ENCODE data around the gene PLEKHH3. TPM values are rescaled to one million over a fixed set of nuclear protein-coding genes. Genes with fewer than 3 reads are reported as not detected.

PLEKHH3 gene
- total and polyA plus RNA-seq, 10 donors, result 9.4 to 19.5 (median 13.8) TPM

DNA sequence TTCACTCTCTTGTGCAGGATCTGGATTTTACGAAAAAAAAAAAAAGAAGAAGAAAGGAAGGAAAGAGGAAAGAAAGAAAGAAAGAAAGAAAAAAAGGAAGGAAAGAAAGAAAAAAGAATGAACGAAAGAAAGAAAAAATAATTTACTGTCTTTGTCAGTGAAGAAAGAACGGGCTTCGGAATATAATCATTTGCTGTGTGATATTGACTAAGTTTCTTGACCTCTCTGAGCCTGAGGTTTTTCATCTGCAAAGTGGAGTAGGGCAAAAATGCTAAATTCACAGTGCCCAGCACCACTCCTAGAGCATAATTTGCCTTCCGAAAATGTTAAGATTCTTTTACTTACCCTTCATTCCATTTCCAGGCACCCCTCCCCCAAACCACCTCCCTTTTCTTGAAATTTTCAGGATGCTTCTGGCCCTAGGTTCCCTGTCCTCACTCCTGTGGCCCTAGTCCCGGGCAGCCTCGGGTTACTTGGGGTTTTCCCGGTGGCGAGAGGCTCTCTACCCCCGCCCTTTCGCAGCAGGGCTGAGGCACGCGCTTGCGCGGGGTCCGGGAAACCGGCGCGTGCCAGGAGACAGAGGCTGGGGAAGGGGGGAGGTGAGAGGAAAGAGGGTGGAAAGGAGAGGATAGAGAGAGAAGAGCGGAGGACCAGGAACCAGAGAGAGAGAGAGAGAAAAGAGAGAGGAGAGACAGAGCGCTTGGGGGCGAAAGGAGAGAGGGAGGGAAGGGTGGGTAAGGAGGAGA is 5.4 kb upstream of the PLEKHH3 start, which contains the start of gene CNTNAP1:
CNTNAP1 (plus strand) TSS at position 556 of the 746 bp plus-strand sequence. CDS start 299 bp downstream, outside the sequence.
- 6 to 11% (median 7%) methylated on average over 21 to 22 of the region's 22 CpGs for whole genome bisulfite sequencing, 5 donors
- Histone ChIP-seq H3K9me3 (no peaks in the 10 kb centered on the region), H3K4me1 (peaks cover 42 to 71% (median 67%) of the 10 kb centered on the region in 6 donors), H3K4me3 (peak within 1 kb of the TSS; percentile 21 to 68 (median 35)), H3K27me3 (replicated peaks in 1 of 7) (peaks cover 0 to 61% (median 6%) of the 10 kb centered on the region in 7 donors), H3K36me3 (peaks cover 0 to 12% (median 0%) of the 10 kb centered on the region in 6 donors), H3K27ac (peak within 1 kb of the TSS in 7 of 8 donors; percentile 46 to 75 (median 69))
- peak in 1 of 3 donors; percentile 57 for TF ChIP-seq POLR2AphosphoS5 (IDR thresholded peaks at IDR 0.05)
- TF ChIP-seq POLR2A (IDR thresholded peaks at IDR 0.05), result no peak
- TF ChIP-seq, protein P1, sequence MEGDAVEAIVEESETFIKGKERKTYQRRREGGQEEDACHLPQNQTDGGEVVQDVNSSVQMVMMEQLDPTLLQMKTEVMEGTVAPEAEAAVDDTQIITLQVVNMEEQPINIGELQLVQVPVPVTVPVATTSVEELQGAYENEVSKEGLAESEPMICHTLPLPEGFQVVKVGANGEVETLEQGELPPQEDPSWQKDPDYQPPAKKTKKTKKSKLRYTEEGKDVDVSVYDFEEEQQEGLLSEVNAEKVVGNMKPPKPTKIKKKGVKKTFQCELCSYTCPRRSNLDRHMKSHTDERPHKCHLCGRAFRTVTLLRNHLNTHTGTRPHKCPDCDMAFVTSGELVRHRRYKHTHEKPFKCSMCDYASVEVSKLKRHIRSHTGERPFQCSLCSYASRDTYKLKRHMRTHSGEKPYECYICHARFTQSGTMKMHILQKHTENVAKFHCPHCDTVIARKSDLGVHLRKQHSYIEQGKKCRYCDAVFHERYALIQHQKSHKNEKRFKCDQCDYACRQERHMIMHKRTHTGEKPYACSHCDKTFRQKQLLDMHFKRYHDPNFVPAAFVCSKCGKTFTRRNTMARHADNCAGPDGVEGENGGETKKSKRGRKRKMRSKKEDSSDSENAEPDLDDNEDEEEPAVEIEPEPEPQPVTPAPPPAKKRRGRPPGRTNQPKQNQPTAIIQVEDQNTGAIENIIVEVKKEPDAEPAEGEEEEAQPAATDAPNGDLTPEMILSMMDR (IDR thresholded peaks at IDR 0.05 in 8 of 11, conservative IDR thresholded peaks at IDR 0.05 in 3 of 11), result no peak
- intact Hi-C loops (cut with DNase I; ENCODE audit: low total_unique reads), result no loop called here
- no peak for DNase-seq

DNA sequence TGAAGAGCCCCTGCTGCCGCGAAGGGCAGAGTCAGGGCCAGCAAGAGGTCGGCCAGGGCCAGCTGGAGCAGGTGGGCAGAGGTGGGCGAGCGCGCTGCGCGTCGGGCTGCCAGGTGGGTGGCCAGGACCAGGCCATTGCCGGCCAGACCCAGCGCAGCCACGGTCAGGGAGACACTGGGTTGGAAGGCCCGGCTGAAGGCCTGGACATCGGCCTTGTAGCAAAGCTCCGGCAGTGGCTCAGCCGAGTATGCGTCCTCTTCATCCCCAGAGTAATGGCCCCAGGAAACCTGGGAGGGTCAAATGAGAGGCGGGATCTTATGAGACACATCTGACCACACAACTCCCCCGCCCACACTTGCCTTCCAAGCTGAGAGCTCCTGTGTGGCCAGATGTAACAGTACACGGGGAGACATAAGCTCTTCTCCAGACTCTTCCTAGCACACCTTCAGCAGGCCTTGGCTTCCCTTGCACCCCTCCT is 3.6 kb upstream of the PLEKHH3 start:
- peaks cover 52 to 88% (median 83%) of the 10 kb centered on the region in 6 donors for H3K4me1 ChIP-seq
- TF ChIP-seq POLR2A (IDR thresholded peaks at IDR 0.05) (no peak), POLR2AphosphoS5 (IDR thresholded peaks at IDR 0.05) (no peak)
- TF ChIP-seq, protein P1 (IDR thresholded peaks at IDR 0.05 in 8 of 11, conservative IDR thresholded peaks at IDR 0.05 in 3 of 11), result no peak
- no peak for DNase-seq
- 56 to 79% (median 69%) methylated on average over 14 to 20 of the region's 20 CpGs for WGBS, 5 donors
- intact Hi-C loops (cut with DNase I; ENCODE audit: low total_unique reads), result no loop called here
- H3K9me3 ChIP-seq, result no peaks in the 10 kb centered on the region
- peak overlapping the region; percentile 58 to 96 (median 94) for H3K27ac ChIP-seq
- peak overlapping the region in 7 of 8 donors; percentile 38 to 90 (median 79) for H3K4me3 ChIP-seq
- peaks cover 0 to 70% (median 20%) of the 10 kb centered on the region in 7 donors for H3K27me3 ChIP-seq (replicated peaks in 1 of 7)
- H3K36me3 ChIP-seq, result peaks cover 0 to 5% (median 0%) of the 10 kb centered on the region in 6 donors

DNA sequence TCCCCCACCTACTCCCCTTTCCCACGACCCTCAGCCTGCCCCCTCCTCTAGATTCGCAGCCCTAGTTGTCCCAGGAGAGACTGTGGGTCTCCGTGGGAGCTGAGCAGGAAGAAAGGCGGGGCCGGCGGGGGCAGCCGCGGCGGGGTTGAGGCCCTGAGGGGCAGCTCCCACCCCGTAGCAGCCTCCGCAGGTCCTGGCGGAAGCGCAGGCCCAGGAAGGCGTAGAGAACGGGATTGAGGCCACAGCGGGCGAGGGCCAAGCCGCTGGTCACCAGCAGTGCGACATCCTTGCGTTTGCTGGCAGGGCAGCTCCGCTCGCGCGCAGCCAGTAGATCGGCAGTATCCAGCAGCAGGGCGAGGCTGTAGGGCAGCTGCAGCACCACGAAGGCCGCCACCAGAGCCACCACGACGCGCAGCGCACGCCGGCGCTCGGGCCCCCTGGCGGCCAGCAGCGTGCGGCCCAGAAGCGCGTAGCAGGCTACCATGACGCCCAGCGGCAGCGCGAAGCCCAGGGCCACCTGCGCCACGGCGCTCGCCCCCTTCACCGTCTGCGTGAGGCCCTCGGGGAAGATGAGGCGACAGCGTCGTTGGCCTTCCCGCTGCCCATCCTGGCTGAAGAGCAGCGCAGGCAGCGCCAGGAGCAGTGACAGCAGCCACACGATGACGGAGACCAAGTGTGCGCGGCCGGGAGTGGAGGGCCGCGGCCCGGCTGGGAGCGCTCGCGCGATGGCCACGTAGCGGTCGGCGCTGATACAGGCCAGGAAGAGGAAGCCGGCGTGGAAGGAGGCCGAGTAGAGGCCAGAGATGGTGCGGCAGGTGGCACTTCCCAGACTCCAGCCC is 2.9 kb upstream of the PLEKHH3 start:
- H3K4me1 ChIP-seq, result peaks cover 57 to 95% (median 89%) of the 10 kb centered on the region in 6 donors
- H3K36me3 ChIP-seq, result no peaks in the 10 kb centered on the region
- H3K27ac ChIP-seq, result peak overlapping the region; percentile 58 to 96 (median 94)
- TF ChIP-seq POLR2A (IDR thresholded peaks at IDR 0.05) (peak in 1 of 3 donors; percentile 3), POLR2AphosphoS5 (IDR thresholded peaks at IDR 0.05) (peak; percentile 67 to 86 (median 84))
- TF ChIP-seq, protein P1 (IDR thresholded peaks at IDR 0.05 in 8 of 11, conservative IDR thresholded peaks at IDR 0.05 in 3 of 11), result peak; percentile 84 to 99 (median 94)
- H3K4me3 ChIP-seq, result peak overlapping the region; percentile 3 to 90 (median 76)
- WGBS, 5 donors, result 2 to 11% (median 4%) methylated on average over 32 to 78 of the region's 78 CpGs
- no peaks in the 10 kb centered on the region for H3K9me3 ChIP-seq
- peak; percentile 96 for DNase-seq
- peaks cover 0 to 71% (median 26%) of the 10 kb centered on the region in 7 donors for H3K27me3 ChIP-seq (replicated peaks in 1 of 7)
- intact Hi-C loops (cut with DNase I; ENCODE audit: low total_unique reads), result loop anchor here (5.0 kb wide), 1 partner anchor 72 kb away; the partner anchor contains the start of genes RETREG3 and TUBG1

Data from spleen (tissue), 11 donors.